Stomach (tissue), 9 donors: Measurements from ENCODE around the gene DCAKD. TPM values are rescaled to one million over a fixed set of nuclear protein-coding genes. Genes with fewer than 3 reads are reported as not detected.

ENCODE experiments used
- DNase-seq, 2 donors: peaks; one replicate each; pipeline versions ENCODE4 v3.0.0 to v3.0.0-alpha.2; 2013 to 2019
- H3K27ac ChIP-seq, 5 donors: fragments of 200-600 bp in 4 of 5; sonication (generic) in 4 of 5; one replicate each; pipeline ENCODE4 v1.5.1; 2013 to 2019; ENCODE audit warnings: mild to moderate bottlenecking in 1 of 5, moderate library complexity in 1 of 5
- H3K27me3 ChIP-seq, 3 donors: fragments of 200-600 bp; sonication (generic); one replicate each; pipeline ENCODE4 v1.5.1; 2017 to 2019; ENCODE audit warnings: mixed run types in 1 of 3
- H3K36me3 ChIP-seq, 4 donors: fragments of 200-600 bp; sonication (generic); 1 replicate in 3 of 4; 2 replicates in 1 of 4; pipeline ENCODE4 v1.5.1; 2016 to 2019
- H3K4me1 ChIP-seq, 4 donors: fragments of 200-600 bp; sonication (generic); one replicate each; pipeline ENCODE4 v1.5.1; 2016 to 2019
- H3K4me3 ChIP-seq, 4 donors: fragments of 200-600 bp; sonication (generic) in 3 of 4; one replicate each; pipeline ENCODE4 v1.5.1; 2016 to 2019; ENCODE audit warnings: mild to moderate bottlenecking in 1 of 4
- H3K9me3 ChIP-seq, 4 donors: fragments of 200-600 bp; sonication (generic); one replicate each; pipeline ENCODE4 v1.5.1; 2016 to 2019
- CTCF ChIP-seq, 7 experiments: fragments of 450-650 bp in 4 of 7; fragments of 200-600 bp in 3 of 7; sonication (generic) in 3 of 7; IDR thresholded peaks; one replicate each; pipeline ENCODE4 v1.5.1; 2016 to 2019; ENCODE audit warnings: antibody characterized with exemption in 7 of 7, control low read depth in 2 of 7, mild to moderate bottlenecking in 1 of 7
- EP300 ChIP-seq: sonication (generic); formaldehyde crosslinking; IDR thresholded peaks from one replicate; pipeline ENCODE4 v1.6.1; 2017; ENCODE audit warnings: antibody characterized with exemption
- POLR2A ChIP-seq, 4 donors: fragments of 450-650 bp; IDR thresholded peaks; one replicate each; pipeline ENCODE4 v1.6.1; 2016; ENCODE audit warnings: antibody characterized with exemption in 4 of 4, control low read depth in 2 of 4, mild to moderate bottlenecking in 1 of 4, moderate library complexity in 1 of 4
- POLR2AphosphoS5 ChIP-seq, 3 donors: sonication (generic); formaldehyde crosslinking; IDR thresholded peaks; one replicate each; pipeline ENCODE4 v1.6.1; 2016; ENCODE audit warnings: antibody characterized with exemption in 3 of 3
- WGBS, 5 donors: extraction: QIAGEN DNeasy Blood & Tissue Kit in 3 of 5; methylation state at CpG; one replicate each; pipeline versions ENCODE4 v1.1.5 to v1.1.7; 2013 to 2018; 5-methylcytosine and 5-hydroxymethylcytosine counted together
- intact Hi-C: fragments of 100-400 bp; cut with DNase I; formaldehyde crosslinking; loops from one replicate; pipeline ENCODE4 v1.15.1; 2023; ENCODE audit warnings: low total_unique reads
- polyA plus RNA-seq, 3 donors: library from polyadenylated mRNA; stranded (reverse); fragments of 200-250 nt; gene quantifications; one replicate each; pipeline ENCODE4 v1.2.3, GENCODE V29; 2013
- total RNA-seq, 5 donors: library from RNA; depleted of rRNA; stranded (reverse); fragments of >200 nt; gene quantifications; one replicate each; pipeline versions ENCODE4 v1.1.0 to v1.2.3, GENCODE V29; 2014 to 2016
- donor health status: healthy with polysubstance abuse.
- donor health status: Bipolar disorder and iron deficiency.
- donor health status: healthy.

Gene DCAKD
- total and polyA plus RNA-seq, 8 donors, result 2.3 to 22.9 (median 13.2) TPM

GRCh38 chr17:45091778-45092425 lies 40.5 kb upstream of the DCAKD start:
- Histone ChIP-seq H3K9me3 (no peaks in the 10 kb centered on the region), H3K36me3 (peaks cover 72 to 100% (median 97%) of the 10 kb centered on the region in 4 donors), H3K4me1 (peaks cover 28 to 65% (median 43%) of the 10 kb centered on the region in 4 donors), H3K4me3 (no peak overlapping the region), H3K27me3 (no peaks in the 10 kb centered on the region), H3K27ac (peak overlapping the region; percentile 9 to 86 (median 85))
- TF ChIP-seq CTCF (IDR thresholded peaks at IDR 0.05), result no peak
- no peak for TF ChIP-seq POLR2AphosphoS5 (IDR thresholded peaks at IDR 0.05)
- no peak for TF ChIP-seq EP300
- TF ChIP-seq POLR2A (IDR thresholded peaks at IDR 0.05), result no peak
- intact Hi-C loops, result no loop called here
- no peak for DNase-seq
- WGBS, 5 donors, result 85 to 92% (median 88%) methylated on average over 11 of the region's 11 CpGs

- WGBS, 5 donors, result 73 to 82% (median 76%) methylated on average over 3 of the region's 3 CpGs
- DNase-seq, result no peak
- intact Hi-C loops, result no loop called here
- Histone ChIP-seq H3K27me3 (no peaks in the 10 kb centered on the region), H3K9me3 (no peaks in the 10 kb centered on the region), H3K27ac (peak overlapping the region in 3 of 5 donors; percentile 47 to 86 (median 84)), H3K4me3 (no peak overlapping the region), H3K4me1 (peaks cover 28 to 59% (median 41%) of the 10 kb centered on the region in 4 donors), H3K36me3 (peaks cover 70 to 100% (median 97%) of the 10 kb centered on the region in 4 donors)
- TF ChIP-seq CTCF (IDR thresholded peaks at IDR 0.05) (no peak), POLR2AphosphoS5 (IDR thresholded peaks at IDR 0.05) (no peak), POLR2A (IDR thresholded peaks at IDR 0.05) (no peak), EP300 (no peak)
Observed at GRCh38 chr17:45090711-45091110, 39.3 kb upstream of the DCAKD start.

- Histone ChIP-seq H3K36me3 (peaks cover 65 to 100% (median 97%) of the 10 kb centered on the region in 4 donors), H3K27ac (peak overlapping the region in 1 of 5 donors; percentile 86), H3K9me3 (no peaks in the 10 kb centered on the region), H3K4me1 (peaks cover 21 to 50% (median 30%) of the 10 kb centered on the region in 4 donors), H3K4me3 (no peak overlapping the region), H3K27me3 (no peaks in the 10 kb centered on the region)
- no peak for DNase-seq
- TF ChIP-seq EP300 (no peak), CTCF (IDR thresholded peaks at IDR 0.05) (no peak), POLR2A (IDR thresholded peaks at IDR 0.05) (no peak), POLR2AphosphoS5 (IDR thresholded peaks at IDR 0.05) (no peak)
- 81 to 88% (median 84%) methylated on average over 3 of the region's 3 CpGs for WGBS, 5 donors
- intact Hi-C loops, result no loop called here
Observed at GRCh38 chr17:45088741-45089140, 37.3 kb upstream of the DCAKD start.

GRCh38 chr17:45087978-45088377 lies 36.5 kb upstream of the DCAKD start:
- no peaks in the 10 kb centered on the region for H3K9me3 ChIP-seq
- intact Hi-C loops, result no loop called here
- no peaks in the 10 kb centered on the region for H3K27me3 ChIP-seq
- no peak for DNase-seq
- TF ChIP-seq CTCF (IDR thresholded peaks at IDR 0.05) (no peak), EP300 (no peak), POLR2A (IDR thresholded peaks at IDR 0.05) (no peak), POLR2AphosphoS5 (IDR thresholded peaks at IDR 0.05) (no peak)
- no peak overlapping the region for H3K4me3 ChIP-seq
- WGBS, 5 donors, result 89 to 95% (median 92%) methylated on average over 5 of the region's 5 CpGs
- H3K36me3 ChIP-seq, result peaks cover 68 to 100% (median 97%) of the 10 kb centered on the region in 4 donors
- no peak overlapping the region for H3K27ac ChIP-seq
- H3K4me1 ChIP-seq, result peaks cover 14 to 43% (median 23%) of the 10 kb centered on the region in 4 donors
